ENCODE measurements around the gene LRFN2.

LRFN2 gene

GRCh38 chr6:40469323-40469722 lies 117.8 kb downstream of the LRFN2 start:
- DNase-seq, result no peak

- no peak for DNase-seq
Measured at GRCh38 chr6:40466986-40467539, 120.1 kb downstream of the LRFN2 start.

GRCh38 chr6:40461643-40462042 lies 125.5 kb downstream of the LRFN2 start:
- no peak for DNase-seq

- no peak for DNase-seq
Measured at GRCh38 chr6:40460380-40460779, 126.8 kb downstream of the LRFN2 start.

- DNase-seq, result no peak
Measured at GRCh38 chr6:40457261-40457660, 129.9 kb downstream of the LRFN2 start.

GRCh38 chr6:40456390-40457013 lies 130.7 kb downstream of the LRFN2 start:
- no peak for DNase-seq

- no peak for DNase-seq
Measured at GRCh38 chr6:40455686-40456389, 131.3 kb downstream of the LRFN2 start.

- DNase-seq, result no peak
Measured at GRCh38 chr6:40450483-40450882, 136.7 kb downstream of the LRFN2 start.

- no peak for DNase-seq
Measured at GRCh38 chr6:40444811-40445210, 142.4 kb downstream of the LRFN2 start.

- DNase-seq, result no peak
Measured at GRCh38 chr6:40444312-40444711, 142.9 kb downstream of the LRFN2 start.

GRCh38 chr6:40443842-40444241 lies 143.3 kb downstream of the LRFN2 start:
- no peak for DNase-seq

- DNase-seq, result no peak
Measured at GRCh38 chr6:40442591-40442990, 144.6 kb downstream of the LRFN2 start.

GRCh38 chr6:40441150-40441549 lies 146.0 kb downstream of the LRFN2 start:
- no peak for DNase-seq

GRCh38 chr6:40440053-40440452 lies 147.1 kb downstream of the LRFN2 start:
- no peak for DNase-seq

GRCh38 chr6:40439026-40439800 lies 148.0 kb downstream of the LRFN2 start:
- no peak for DNase-seq

GRCh38 chr6:40438246-40438887 lies 148.8 kb downstream of the LRFN2 start:
- DNase-seq, result no peak

GRCh38 chr6:40437631-40438030 lies 149.5 kb downstream of the LRFN2 start:
- DNase-seq, result no peak

- no peak for DNase-seq
Measured at GRCh38 chr6:40436685-40437604, 150.2 kb downstream of the LRFN2 start.

GRCh38 chr6:40432982-40433381 lies 154.2 kb downstream of the LRFN2 start:
- DNase-seq, result no peak

GRCh38 chr6:40431706-40432105 lies 155.5 kb downstream of the LRFN2 start:
- DNase-seq, result no peak

GRCh38 chr6:40427196-40427595 lies 160.0 kb downstream of the LRFN2 start:
- no peak for DNase-seq

All from NCI-H2107 (cell line).